Astrocyte of the cerebellum (primary cell): ENCODE results near the gene PELI1.

Source experiments
- DNase-seq: peaks from one replicate; pipeline ENCODE4 v3.0.0-alpha.2; 2011; ENCODE audit warnings: low read depth
- H3K4me3 ChIP-seq: 2 replicates; pipeline ENCODE4 v1.5.1; 2011; ENCODE audit warnings: mild to moderate bottlenecking, low read depth, low read length, moderate library complexity
- in situ Hi-C: cut with HindIII; loops from 2 replicates; pipeline ENCODE4 v1.10.0; 2017; ENCODE audit warnings: low sequenced_read_pairs
- TF ChIP-seq, protein P1 (sequence below): IDR thresholded peaks from 2 replicates; pipeline ENCODE4 v1.5.1; 2012; ENCODE audit warnings: low read length, low read depth, moderate library complexity, mild to moderate bottlenecking; ENCODE audit errors: missing control alignments

PELI1 gene

GRCh38 chr2:64126601-64127000, 17.6 kb downstream of the PELI1 start:
- H3K4me3 ChIP-seq: no peak overlapping the region
- TF ChIP-seq, protein P1, sequence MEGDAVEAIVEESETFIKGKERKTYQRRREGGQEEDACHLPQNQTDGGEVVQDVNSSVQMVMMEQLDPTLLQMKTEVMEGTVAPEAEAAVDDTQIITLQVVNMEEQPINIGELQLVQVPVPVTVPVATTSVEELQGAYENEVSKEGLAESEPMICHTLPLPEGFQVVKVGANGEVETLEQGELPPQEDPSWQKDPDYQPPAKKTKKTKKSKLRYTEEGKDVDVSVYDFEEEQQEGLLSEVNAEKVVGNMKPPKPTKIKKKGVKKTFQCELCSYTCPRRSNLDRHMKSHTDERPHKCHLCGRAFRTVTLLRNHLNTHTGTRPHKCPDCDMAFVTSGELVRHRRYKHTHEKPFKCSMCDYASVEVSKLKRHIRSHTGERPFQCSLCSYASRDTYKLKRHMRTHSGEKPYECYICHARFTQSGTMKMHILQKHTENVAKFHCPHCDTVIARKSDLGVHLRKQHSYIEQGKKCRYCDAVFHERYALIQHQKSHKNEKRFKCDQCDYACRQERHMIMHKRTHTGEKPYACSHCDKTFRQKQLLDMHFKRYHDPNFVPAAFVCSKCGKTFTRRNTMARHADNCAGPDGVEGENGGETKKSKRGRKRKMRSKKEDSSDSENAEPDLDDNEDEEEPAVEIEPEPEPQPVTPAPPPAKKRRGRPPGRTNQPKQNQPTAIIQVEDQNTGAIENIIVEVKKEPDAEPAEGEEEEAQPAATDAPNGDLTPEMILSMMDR: no peak
- in situ Hi-C loops: no loop called here
- no peak for DNase-seq

GRCh38 chr2:64124571-64124970, 19.6 kb downstream of the PELI1 start:
- H3K4me3 ChIP-seq: no peak overlapping the region
- TF ChIP-seq, protein P1: no peak
- DNase-seq: no peak
- in situ Hi-C loops: no loop called here

DNA sequence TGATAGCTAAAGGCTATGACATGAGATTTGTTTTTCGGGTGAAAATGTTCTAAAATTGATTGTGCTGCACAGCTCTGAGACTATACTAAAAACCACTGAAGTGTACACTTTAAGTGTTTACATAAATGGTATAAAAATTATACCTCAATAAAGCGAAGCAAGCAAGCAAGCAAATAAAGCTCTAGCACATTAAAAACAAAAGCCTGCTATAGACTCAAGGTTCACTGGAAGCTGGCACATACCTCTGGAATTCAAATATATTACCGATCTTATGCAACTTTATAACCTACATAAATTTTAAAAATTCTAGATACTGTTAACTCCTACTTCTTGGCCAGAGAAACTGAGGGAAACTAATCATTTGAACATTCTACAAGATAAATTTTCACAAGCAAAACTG, 20.1 kb downstream of the PELI1 start:
- in situ Hi-C loops: no loop called here
- H3K4me3 ChIP-seq: no peak overlapping the region
- TF ChIP-seq, protein P1: no peak
- DNase-seq: no peak

DNA sequence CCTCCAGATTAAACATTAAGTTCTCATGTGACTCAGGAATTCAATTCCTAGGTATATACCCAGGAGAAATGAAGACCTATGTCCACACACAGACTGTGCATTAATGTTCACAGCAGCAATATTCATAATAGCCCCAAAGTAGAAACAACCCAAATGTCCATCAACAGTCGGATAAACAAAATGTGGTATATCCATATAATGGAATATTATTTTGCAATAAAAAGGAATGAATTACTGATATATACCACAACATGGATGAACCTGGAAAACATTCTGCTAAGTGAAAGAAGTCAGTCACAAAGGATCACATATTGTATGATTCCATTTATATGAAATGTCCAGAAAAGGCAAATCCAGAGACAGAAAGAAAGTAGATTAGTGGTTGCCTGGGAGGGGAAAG, 20.5 kb downstream of the PELI1 start:
- DNase-seq: no peak
- in situ Hi-C loops: no loop called here
- TF ChIP-seq, protein P1: no peak
- no peak overlapping the region for H3K4me3 ChIP-seq

- in situ Hi-C loops: no loop called here
- no peak for DNase-seq
- no peak overlapping the region for H3K4me3 ChIP-seq
- TF ChIP-seq, protein P1: no peak
Measured at GRCh38 chr2:64122358-64122757, 21.9 kb downstream of the PELI1 start.

GRCh38 chr2:64120928-64121327, 23.3 kb downstream of the PELI1 start:
- no peak for DNase-seq
- TF ChIP-seq, protein P1: no peak
- in situ Hi-C loops: no loop called here
- H3K4me3 ChIP-seq: no peak overlapping the region

DNA sequence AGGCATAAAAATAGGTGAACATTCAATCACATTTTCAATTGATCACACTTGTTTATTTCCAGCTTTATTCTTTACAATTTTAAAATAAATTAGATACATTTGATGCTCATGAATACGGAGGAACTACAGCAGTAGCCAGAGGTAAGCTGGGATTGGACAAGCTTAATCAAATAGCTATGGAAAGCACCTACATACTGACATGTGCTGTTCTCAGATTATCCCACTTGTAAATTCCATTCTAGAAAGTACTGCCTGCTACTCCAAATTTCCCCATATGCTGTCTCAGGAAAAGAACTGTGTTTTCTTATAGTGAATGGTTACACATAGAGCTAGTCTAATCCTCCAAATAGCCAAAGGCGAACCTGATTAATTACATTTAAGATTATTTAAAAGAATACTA, 24.2 kb downstream of the PELI1 start:
- H3K4me3 ChIP-seq: no peak overlapping the region
- in situ Hi-C loops: no loop called here
- TF ChIP-seq, protein P1: no peak
- DNase-seq: no peak
